HL-60/S4 (cell line): Measurements from ENCODE around the gene TJAP1.

Experiments used
- in situ Hi-C: fragments of 300-500 bp; cut with MboI; formaldehyde crosslinking; loops from 2 replicates; pipeline ENCODE4 v1.14.3; 2022; ENCODE audit warnings: low sequenced_read_pairs

The TJAP1 gene, protein sequence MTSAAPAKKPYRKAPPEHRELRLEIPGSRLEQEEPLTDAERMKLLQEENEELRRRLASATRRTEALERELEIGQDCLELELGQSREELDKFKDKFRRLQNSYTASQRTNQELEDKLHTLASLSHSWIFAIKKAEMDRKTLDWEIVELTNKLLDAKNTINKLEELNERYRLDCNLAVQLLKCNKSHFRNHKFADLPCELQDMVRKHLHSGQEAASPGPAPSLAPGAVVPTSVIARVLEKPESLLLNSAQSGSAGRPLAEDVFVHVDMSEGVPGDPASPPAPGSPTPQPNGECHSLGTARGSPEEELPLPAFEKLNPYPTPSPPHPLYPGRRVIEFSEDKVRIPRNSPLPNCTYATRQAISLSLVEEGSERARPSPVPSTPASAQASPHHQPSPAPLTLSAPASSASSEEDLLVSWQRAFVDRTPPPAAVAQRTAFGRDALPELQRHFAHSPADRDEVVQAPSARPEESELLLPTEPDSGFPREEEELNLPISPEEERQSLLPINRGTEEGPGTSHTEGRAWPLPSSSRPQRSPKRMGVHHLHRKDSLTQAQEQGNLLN

DNA sequence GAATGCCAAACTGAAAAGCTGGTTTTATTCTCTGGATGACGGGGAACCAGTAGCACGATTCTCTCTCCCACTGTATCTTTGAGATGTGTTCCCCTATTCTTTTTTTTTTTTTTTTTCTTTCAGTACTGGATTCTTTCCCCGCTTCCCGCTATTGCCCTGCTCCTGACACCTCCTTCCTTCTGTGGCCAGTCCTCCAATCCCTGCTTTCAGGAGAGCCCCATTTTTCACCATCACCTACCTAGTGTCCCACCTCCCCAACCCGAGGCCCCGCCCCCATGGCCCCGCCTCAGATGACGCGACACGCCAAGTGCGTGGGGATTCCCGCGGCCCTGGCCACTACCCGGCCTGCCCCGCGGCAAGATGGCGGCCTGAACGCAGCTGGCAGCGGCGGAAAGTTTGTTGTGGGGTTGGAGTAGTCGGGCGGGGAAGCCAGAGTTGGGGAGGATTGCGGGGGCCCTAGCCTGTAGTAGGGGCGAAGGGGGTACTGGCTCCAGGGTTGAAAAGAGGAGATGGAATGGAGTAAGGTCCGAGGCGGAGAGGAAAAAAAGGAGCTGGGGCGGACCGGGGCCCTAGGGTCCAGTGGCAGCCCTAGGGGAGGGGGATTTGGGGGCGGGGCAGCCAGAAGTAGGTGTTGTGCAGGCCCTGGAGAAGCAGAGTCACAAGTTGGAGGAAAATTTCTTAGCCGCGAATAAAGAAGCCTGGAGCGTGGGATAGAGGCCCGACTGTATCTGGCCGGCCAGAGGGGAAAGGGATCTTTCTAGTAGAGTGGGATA, at the start of gene TJAP1:
TJAP1 (plus strand) TSS at position 336 of the 773 bp plus-strand sequence. CDS start 21,432 bp downstream, outside the sequence.
- in situ Hi-C loops = no loop called here

DNA sequence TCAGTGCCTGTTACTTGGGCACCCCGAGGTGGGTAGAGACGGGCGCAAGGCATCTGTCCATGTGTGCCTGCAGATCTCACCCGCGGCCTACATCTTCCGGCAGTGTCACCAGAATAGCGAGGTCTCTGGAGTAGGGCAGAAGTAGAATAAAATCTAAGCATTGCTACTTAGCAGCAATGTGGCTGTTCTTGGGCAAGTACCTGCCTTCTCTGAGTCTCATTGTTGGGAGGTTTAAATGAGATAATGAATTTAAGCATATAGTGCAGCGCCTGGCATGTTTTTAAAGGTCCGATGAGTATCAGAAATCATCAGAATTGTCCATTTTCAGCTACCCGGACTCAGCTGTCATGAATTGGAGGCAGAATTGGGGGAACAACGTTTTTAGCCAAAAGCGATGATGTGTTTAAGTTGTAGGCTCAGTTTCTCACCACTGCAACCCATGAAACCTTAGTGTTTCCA, 49.2 kb upstream of the TJAP1 start:
- in situ Hi-C loops = no loop called here

DNA sequence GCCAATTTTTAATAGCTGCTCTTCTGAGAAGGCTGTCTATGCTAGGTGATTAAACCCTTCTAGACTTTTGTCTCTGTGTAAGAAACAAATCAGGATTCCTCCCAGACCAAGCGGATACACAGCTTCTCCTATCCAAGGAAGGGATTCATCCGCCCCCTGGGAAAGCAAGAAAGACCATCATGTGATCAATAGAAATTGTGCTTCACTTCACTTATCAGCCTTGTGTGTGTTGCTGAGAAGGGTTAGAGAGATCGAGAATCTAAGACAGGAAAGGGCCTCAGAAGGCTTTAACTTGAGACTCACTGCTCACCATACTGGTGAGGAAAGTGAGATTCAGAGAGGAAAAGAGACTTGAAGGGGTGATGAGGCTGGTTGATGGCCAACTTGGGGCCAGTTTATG, 48.5 kb upstream of the TJAP1 start:
- in situ Hi-C loops = no loop called here

DNA sequence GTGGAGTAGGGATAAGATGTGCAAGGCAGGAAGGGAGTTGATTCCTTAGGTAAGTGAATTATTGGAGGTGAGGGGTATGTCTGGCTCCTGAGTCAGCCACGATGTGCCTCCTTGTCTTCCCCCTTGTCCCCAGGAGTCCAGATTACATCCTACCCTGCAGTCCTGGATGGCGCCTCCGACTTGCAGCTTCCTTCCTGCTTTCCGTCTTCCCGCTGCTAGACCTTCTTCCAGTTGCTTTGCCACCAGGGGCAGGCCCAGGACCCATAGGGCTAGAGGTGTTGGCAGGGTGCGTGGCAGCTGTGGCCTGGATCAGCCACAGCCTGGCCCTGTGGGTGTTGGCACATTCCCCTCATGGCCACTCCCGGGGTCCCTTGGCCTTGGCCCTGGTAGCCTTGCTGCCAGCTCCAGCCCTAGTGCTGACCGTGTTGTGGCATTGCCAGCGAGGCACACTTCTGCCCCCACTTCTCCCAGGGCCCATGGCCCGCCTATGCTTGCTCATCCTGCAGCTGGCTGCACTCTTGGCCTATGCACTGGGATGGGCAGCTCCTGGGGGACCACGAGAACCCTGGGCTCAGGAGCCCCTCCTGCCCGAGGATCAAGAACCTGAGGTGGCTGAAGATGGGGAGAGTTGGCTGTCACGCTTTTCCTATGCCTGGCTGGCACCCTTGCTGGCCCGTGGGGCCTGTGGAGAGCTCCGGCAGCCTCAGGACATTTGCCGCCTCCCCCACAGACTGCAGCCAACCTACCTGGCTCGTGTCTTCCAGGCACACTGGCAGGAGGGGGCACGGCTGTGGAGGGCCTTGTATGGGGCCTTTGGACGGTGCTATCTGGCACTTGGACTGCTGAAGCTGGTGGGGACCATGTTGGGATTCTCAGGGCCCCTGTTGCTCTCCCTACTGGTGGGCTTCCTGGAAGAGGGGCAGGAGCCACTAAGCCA, 45.1 kb upstream of the TJAP1 start:
- in situ Hi-C loops = no loop called here

- in situ Hi-C loops = no loop called here
Observed at GRCh38 chr6:43433148-43433547, 44.2 kb upstream of the TJAP1 start.

DNA sequence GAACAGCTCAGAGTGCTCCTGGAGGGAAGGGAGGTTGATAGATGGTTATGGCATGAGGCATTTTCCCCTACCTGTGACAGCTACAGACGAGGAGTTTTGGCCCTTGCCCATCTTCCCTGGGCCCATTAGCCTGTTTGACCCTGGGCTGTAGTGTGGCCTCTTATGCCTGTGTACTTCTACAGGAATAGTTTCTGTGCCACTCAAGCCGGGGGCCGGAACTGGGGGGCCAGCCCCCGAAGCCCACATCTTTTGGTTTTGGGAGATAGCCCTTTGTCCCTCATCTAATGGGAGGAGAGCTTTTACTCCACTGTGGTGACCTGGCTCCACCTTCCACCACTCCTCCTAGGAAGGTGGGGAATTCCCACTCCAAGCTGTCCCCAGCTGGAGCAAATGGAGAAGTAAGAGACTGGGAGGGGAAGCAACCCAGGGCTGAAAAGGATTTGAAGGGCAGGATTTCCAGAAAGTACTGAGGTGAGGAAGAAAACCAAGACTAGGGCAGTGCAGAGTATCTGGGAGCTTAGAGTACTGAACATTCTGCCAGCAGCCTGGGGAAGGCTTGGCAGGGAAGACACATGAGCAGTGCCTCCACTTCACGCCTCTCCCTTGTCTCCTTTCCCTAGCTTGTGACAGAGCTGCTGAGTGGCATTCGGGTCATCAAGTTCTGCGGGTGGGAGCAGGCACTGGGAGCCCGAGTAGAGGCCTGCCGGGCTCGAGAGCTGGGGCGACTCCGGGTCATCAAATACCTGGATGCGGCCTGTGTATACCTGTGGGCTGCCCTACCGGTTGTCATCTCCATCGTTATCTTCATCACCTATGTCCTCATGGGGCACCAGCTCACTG, 43.1 kb upstream of the TJAP1 start:
- in situ Hi-C loops = no loop called here

- in situ Hi-C loops = no loop called here
Observed at GRCh38 chr6:43434943-43435342, 42.4 kb upstream of the TJAP1 start.

DNA sequence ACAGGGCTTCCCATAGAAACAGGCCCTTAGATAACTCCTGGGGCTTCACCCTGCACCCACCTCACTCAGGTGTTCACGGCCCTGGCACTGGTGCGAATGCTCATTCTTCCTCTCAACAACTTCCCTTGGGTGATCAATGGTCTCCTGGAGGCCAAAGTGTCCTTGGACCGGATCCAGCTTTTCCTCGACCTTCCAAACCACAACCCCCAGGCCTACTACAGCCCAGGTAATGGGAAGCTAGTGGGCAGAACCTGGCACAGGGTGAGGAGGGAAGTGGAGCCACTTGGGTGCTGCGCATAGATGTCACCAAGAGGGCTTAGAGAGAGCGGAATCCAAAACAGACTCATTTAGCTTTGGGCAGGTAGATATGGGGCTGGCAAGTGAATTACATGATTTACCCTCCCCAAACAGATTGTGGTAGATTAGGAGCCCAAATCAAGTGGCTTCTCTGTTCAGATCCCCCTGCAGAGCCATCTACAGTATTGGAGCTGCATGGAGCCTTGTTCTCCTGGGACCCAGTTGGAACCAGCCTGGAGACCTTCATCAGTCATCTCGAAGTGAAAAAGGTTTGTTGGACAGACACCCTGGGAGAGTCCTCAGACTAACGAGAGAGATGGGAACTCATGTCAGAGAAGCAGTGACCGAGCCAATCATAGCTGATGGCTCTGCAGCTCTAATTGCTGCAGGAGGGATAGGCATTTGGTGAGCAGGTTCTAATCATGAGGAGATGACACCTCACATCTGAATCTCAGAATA, 41.5 kb upstream of the TJAP1 start:
- in situ Hi-C loops = no loop called here

GRCh38 chr6:43436577-43437282, 40.6 kb upstream of the TJAP1 start:
- in situ Hi-C loops = no loop called here

- in situ Hi-C loops = no loop called here
Observed at GRCh38 chr6:43437700-43438099, 39.7 kb upstream of the TJAP1 start.

DNA sequence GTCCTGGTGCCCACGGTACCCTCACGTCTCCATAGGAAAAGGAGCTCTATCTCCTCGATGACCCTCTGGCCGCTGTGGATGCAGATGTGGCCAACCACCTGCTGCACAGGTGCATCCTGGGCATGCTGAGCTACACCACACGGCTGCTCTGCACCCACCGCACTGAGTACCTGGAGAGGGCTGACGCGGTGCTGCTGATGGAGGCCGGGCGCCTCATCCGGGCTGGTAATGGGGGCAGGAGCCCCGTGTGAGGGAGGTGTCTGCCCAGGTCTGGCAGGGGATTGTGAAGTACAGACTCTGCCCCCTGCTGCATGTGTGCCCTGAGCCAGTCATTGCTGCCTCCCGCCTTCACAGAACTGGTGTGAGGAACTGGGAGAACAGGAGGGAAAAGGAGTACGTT, 34.4 kb upstream of the TJAP1 start:
- in situ Hi-C loops = no loop called here

DNA sequence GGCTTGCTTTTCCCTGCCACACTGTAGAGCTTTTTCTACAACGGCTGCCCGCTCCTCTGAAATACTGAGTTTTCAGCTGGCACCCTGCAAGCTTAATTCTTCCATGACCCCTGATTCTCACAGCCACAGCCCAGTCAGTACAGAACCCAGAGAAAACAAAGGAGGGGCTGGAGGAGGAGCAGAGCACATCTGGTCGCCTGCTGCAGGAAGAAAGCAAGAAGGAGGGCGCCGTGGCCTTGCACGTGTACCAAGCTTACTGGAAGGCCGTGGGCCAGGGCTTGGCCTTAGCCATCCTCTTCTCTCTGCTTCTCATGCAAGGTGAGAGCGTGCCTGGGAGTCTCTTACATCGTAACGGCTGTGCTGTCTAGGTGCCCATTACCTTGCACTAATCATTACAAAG, 33.3 kb upstream of the TJAP1 start:
- in situ Hi-C loops = no loop called here

- in situ Hi-C loops = no loop called here
Observed at GRCh38 chr6:43444582-43444981, 32.8 kb upstream of the TJAP1 start.

DNA sequence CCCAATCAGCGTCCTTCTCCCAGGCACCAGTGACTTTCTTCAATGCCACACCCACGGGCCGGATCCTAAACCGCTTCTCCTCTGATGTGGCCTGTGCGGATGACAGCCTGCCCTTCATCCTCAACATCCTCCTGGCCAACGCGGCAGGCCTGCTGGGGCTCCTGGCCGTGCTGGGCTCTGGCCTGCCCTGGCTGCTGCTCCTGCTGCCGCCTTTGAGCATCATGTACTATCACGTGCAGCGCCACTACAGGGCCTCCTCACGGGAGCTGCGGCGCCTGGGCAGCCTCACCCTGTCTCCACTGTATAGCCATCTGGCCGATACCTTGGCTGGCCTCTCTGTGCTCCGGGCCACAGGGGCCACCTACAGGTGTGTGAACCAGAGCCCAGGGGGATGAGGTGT, 31.8 kb upstream of the TJAP1 start:
- in situ Hi-C loops = no loop called here

DNA sequence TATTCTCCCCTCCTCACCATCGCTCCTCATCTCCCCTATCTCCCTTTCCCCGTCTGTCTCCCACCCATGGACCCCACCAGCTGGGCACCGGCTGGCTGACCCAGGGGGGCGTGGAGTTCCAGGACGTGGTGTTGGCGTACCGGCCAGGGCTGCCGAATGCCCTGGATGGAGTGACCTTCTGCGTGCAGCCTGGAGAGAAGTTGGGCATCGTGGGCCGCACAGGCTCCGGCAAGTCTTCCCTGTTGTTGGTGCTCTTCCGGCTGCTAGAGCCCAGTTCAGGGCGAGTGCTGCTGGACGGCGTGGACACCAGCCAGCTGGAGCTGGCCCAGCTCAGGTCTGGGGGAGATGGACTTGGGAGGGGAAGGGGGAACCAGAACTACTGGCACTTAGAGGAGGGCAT, 29.8 kb upstream of the TJAP1 start:
- in situ Hi-C loops = no loop called here

DNA sequence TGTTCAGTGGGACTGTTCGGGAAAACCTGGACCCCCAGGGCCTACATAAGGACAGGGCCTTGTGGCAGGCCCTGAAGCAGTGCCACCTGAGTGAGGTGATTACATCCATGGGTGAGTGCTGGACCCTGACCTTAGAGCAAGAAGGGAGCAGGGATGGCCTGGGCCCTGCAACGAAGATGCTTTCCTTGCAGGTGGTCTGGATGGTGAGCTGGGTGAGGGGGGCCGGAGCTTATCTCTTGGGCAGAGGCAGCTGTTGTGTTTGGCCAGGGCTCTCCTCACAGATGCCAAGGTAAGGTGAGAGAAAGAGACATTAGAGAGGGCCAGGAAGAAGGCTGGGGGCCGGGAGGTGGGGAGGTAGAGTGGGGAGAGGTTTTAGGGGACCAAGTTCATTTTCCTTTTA, 28.5 kb upstream of the TJAP1 start:
- in situ Hi-C loops = no loop called here

DNA sequence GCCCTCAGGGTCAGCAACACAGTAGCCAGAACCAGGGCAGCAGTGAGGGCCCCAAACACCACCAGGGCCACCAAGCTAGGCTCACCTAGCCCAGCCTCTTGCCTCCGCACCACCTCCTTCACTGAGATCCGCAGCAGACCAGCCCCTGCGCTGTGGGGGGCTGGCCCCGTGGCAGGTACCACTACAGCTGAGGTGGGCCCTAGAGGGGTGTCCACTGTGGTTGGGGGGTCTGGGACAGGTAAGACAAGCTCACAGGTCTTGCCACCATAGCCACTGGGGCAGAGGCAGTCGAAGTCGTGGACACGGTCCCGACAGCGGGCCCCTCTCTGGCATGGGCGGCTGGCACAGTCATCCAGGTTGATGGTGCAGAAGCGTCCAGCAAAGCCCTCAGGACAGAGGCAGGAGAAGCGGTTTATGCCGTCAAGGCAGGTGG, 26.7 kb upstream of the TJAP1 start:
- in situ Hi-C loops = no loop called here

GRCh38 chr6:43451348-43451747, 26.0 kb upstream of the TJAP1 start:
- in situ Hi-C loops = no loop called here
